ENCODE results near the gene SLC44A2.

Gene SLC44A2

GRCh38 chr19:10690341-10690781, 65.0 kb downstream of the SLC44A2 start:
- DNase-seq, result peak; percentile 39
- no peak for TF ChIP-seq CTCF (IDR thresholded peaks at IDR 0.05; ENCODE audit: low read depth, low read length)
- H3K27me3 ChIP-seq, result no peaks in the 10 kb centered on the region
- peaks cover 73% of the 10 kb centered on the region for H3K36me3 ChIP-seq
- no peak overlapping the region for H3K4me3 ChIP-seq (ENCODE audit: low read depth, low read length)
- no peaks in the 10 kb centered on the region for H3K9me3 ChIP-seq
- H3K4me1 ChIP-seq, result no peaks in the 10 kb centered on the region; the same call in 1 of the 2 replicates

GRCh38 chr19:10691178-10691881, 66.0 kb downstream of the SLC44A2 start:
- TF ChIP-seq CTCF (IDR thresholded peaks at IDR 0.05; ENCODE audit: low read depth, low read length), result no peak
- Histone ChIP-seq H3K4me3 (ENCODE audit: low read depth, low read length) (no peak overlapping the region), H3K9me3 (no peaks in the 10 kb centered on the region), H3K4me1 (no peaks in the 10 kb centered on the region; the same call in 1 of the 2 replicates), H3K36me3 (peaks cover 66% of the 10 kb centered on the region), H3K27me3 (no peaks in the 10 kb centered on the region)
- DNase-seq, result no peak

DNA sequence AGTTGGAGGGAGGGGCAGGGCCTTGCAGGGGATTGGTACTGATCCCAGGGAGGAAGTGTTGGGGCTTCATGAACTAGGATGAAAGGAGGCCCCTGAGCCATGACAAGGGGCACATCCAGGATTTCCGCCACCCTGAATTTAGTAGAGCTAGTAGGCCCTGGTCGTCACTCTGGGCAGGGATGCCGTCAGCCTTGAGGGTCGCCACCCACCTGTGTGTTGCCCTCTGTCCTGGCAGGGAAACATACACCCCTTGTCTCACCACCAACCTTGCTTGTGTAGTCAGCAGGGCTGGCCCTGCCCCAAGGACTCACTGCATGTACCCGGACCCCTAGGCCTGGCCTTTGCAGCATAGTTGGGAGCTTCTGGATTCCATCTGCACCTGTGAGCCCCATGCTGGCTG, 66.5 kb downstream of the SLC44A2 start:
- no peak for TF ChIP-seq CTCF (IDR thresholded peaks at IDR 0.05; ENCODE audit: low read depth, low read length)
- Histone ChIP-seq H3K9me3 (no peaks in the 10 kb centered on the region), H3K27me3 (no peaks in the 10 kb centered on the region), H3K36me3 (peaks cover 60% of the 10 kb centered on the region), H3K4me1 (no peaks in the 10 kb centered on the region; the same call in 1 of the 2 replicates), H3K4me3 (ENCODE audit: low read depth, low read length) (no peak overlapping the region)
- no peak for DNase-seq

DNA sequence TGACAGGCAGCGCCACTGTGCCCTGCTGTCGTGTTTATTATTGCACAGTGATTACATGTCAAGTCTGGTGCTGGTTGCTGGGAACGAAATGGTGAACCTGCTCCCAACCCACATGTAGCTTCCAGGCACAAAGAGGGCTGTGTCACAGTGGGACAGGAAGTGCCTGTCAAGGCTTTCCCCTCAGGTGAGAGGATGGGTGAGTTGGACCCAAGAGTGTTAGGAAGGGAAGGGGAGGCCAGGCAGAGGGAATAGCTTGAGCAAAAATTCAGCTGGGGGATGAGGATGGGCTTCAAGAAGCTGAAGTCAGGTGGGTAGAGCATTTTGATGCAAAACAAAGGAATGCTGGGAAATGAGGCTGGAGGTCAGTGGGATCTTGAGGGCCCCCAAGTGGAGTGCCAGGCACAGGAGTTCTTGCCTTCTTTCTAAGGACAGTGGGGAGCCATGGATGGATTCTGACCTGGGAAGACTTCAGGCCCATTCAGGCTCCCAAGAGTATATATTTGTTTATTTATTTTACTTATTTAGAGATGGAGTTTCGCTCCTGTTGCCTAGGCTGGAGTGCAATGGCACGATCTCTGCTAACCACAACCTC, 67.4 kb downstream of the SLC44A2 start:
- no peak for TF ChIP-seq CTCF (IDR thresholded peaks at IDR 0.05; ENCODE audit: low read depth, low read length)
- H3K27me3 ChIP-seq, result no peaks in the 10 kb centered on the region
- DNase-seq, result no peak
- no peak overlapping the region for H3K4me3 ChIP-seq (ENCODE audit: low read depth, low read length)
- no peaks in the 10 kb centered on the region; the same call in 1 of the 2 replicates for H3K4me1 ChIP-seq
- H3K36me3 ChIP-seq, result peaks cover 54% of the 10 kb centered on the region
- H3K9me3 ChIP-seq, result no peaks in the 10 kb centered on the region
